Type B pancreatic cell (in vitro differentiated cells): ENCODE results near the gene SAG. TPM values are rescaled to one million over a fixed set of nuclear protein-coding genes. Genes with fewer than 3 reads are reported as not detected.

Source experiments
- DNase-seq: peaks from one replicate; pipeline ENCODE4 v3.0.0; 2021; ENCODE audit warnings: mixed read lengths; ENCODE audit not compliant: unreplicated experiment; ENCODE audit errors: extremely low spot score
- H3K27ac Mint-ChIP-seq: 2 replicates; pipeline ENCODE4 v1.8.0; 2021; ENCODE audit warnings: mild to moderate bottlenecking, mixed read lengths
- H3K27me3 Mint-ChIP-seq: 2 replicates; pipeline ENCODE4 v1.8.0; 2021; ENCODE audit warnings: mixed read lengths
- H3K36me3 Mint-ChIP-seq: 2 replicates; pipeline ENCODE4 v1.8.0; 2021; ENCODE audit warnings: mixed read lengths
- H3K4me1 Mint-ChIP-seq: one replicate; pipeline ENCODE4 v1.8.0; 2021; ENCODE audit warnings: mixed read lengths; ENCODE audit not compliant: unreplicated experiment
- H3K4me3 Mint-ChIP-seq: 2 replicates; pipeline ENCODE4 v1.8.0; 2021; ENCODE audit warnings: mild to moderate bottlenecking, mixed read lengths
- H3K9me3 Mint-ChIP-seq: 2 replicates; pipeline ENCODE4 v1.8.0; 2021; ENCODE audit warnings: mixed read lengths
- total RNA-seq: library from RNA; stranded (reverse); gene quantifications from 2 replicates; pipeline ENCODE4 v1.2.1, GENCODE V29; 2021; ENCODE audit warnings: low replicate concordance
- TF ChIP-seq, protein P1 (sequence below): fragments of 200-600 bp; sonication (generic); conservative IDR thresholded peaks from 2 replicates; pipeline ENCODE4 v1.5.0; 2021; ENCODE audit warnings: antibody characterized with exemption, mild to moderate bottlenecking

The SAG gene
- total RNA-seq, 1 donor from 2014 or later = 0.43 TPM

DNA sequence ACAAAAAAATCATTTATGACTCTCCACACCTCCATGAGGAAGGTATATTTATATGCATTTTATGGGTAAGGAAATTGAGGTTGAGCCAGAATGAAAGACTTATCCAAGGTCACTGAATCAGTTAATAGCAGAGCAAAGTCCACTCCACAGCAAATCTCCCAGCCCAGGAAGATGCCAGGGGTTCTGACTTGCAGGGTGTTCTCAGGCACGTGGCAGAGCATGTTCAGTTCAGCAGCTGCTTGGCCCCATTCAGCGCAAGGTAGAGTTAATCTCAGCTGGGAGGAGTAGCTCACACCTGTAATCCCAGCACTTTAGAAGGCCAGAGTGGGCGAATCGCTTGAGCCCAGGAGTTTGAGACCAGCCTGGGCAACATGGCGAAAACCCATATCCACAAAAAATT, 28.9 kb downstream of the SAG start:
- Mint-ChIP-seq H3K27ac (no peak overlapping the region), H3K9me3 (no peaks in the 10 kb centered on the region), H3K36me3 (no peaks in the 10 kb centered on the region), H3K27me3 (peaks cover 30% of the 10 kb centered on the region), H3K4me3 (no peak overlapping the region), H3K4me1 (peaks cover 7% of the 10 kb centered on the region)
- TF ChIP-seq, protein P1, sequence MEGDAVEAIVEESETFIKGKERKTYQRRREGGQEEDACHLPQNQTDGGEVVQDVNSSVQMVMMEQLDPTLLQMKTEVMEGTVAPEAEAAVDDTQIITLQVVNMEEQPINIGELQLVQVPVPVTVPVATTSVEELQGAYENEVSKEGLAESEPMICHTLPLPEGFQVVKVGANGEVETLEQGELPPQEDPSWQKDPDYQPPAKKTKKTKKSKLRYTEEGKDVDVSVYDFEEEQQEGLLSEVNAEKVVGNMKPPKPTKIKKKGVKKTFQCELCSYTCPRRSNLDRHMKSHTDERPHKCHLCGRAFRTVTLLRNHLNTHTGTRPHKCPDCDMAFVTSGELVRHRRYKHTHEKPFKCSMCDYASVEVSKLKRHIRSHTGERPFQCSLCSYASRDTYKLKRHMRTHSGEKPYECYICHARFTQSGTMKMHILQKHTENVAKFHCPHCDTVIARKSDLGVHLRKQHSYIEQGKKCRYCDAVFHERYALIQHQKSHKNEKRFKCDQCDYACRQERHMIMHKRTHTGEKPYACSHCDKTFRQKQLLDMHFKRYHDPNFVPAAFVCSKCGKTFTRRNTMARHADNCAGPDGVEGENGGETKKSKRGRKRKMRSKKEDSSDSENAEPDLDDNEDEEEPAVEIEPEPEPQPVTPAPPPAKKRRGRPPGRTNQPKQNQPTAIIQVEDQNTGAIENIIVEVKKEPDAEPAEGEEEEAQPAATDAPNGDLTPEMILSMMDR = no peak
- no peak for DNase-seq

DNA sequence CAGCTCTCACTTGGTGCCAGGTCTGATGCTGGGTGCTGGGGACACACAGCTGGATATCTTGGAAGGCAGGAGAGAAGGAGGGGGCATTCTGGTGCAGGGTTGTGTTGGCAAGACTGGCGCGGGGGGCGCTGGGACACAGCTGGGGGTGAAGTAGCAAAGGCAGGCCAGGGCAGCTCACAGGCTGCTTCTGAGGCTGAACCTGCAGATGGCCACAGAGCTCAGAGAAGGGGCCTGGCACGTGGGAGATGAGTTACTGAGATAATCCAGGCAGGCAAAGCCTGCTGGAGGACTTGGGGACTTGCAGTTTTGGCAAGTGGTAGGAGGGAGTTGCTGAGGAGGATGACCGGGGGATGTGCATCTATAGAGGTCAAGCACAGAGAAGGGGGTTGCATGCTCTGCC, 30.4 kb downstream of the SAG start:
- Mint-ChIP-seq H3K4me3 (no peak overlapping the region), H3K4me1 (no peaks in the 10 kb centered on the region), H3K27me3 (peaks cover 27% of the 10 kb centered on the region), H3K27ac (no peak overlapping the region), H3K36me3 (no peaks in the 10 kb centered on the region), H3K9me3 (no peaks in the 10 kb centered on the region)
- TF ChIP-seq, protein P1 = no peak
- DNase-seq = no peak

DNA sequence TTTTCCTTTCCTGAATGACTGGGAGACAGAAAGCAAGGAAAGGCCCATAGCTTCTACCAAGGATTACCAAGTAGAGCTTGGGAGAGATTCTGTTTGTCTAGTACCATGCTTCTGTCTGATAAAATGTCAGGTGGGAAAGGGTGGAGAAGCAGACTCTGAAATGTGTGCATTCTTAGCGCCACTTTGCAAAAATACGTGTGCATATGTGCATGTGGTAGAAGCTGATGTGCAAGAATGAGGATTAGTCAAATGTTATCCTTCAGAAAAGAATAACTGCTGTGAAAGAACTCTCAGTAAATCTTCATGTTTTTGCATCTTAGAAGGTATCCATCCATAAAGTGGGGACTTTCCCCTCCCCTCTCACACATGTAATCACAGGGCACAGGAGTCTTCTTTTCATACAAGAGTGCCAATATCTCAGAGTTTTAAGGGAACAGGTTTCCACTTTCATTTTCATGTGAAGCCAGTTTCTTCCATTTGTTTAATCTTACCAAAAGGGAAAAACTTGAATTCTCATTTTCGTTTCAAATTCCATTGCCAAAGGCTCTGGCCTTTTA, 31.3 kb downstream of the SAG start:
- no peak for DNase-seq
- no peaks in the 10 kb centered on the region for H3K4me1 Mint-ChIP-seq
- H3K4me3 Mint-ChIP-seq = no peak overlapping the region
- H3K9me3 Mint-ChIP-seq = no peaks in the 10 kb centered on the region
- H3K36me3 Mint-ChIP-seq = no peaks in the 10 kb centered on the region
- H3K27ac Mint-ChIP-seq = no peak overlapping the region
- H3K27me3 Mint-ChIP-seq = peaks cover 33% of the 10 kb centered on the region
- TF ChIP-seq, protein P1 = no peak

DNA sequence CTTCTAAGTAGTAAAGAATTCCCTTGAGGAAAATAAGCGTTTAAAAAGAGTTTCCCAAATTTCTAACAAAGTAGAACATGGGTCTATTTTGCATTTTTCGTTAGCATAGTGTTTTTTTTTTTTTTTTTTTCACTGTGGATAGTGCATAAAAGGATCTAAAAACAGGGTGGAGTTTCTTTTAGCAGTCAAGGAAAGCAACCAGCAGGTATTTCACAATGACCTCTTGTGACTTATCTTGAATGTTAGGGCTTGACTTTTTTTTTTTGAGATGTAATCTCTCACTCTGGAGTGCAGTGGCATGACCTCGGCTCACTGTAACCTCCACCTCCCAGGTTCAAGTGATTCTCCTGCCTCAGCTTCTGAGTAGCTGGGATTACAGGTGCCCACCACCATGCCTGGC, 31.8 kb downstream of the SAG start:
- TF ChIP-seq, protein P1 = no peak
- H3K4me3 Mint-ChIP-seq = no peak overlapping the region
- no peaks in the 10 kb centered on the region for H3K9me3 Mint-ChIP-seq
- H3K36me3 Mint-ChIP-seq = no peaks in the 10 kb centered on the region
- no peak overlapping the region for H3K27ac Mint-ChIP-seq
- H3K4me1 Mint-ChIP-seq = no peaks in the 10 kb centered on the region
- H3K27me3 Mint-ChIP-seq = peaks cover 33% of the 10 kb centered on the region
- DNase-seq = no peak

DNA sequence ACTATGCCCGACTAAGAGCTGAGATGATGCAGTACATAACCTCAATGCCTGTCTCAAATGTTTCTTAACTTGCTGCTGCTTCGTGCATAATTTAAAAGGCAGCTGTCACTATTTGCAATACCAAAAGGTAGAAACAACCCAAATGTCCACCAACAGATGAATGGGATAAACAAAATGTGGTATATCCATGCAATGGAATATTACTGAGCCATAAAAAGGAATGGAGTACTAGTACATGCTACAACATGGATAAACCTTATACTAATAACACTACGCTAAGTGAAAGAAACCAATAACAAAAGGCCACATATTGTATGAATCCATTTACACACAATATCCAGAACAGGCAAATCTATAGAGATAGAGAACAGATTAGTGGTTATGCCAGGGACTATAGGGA, 33.7 kb downstream of the SAG start:
- no peaks in the 10 kb centered on the region for H3K36me3 Mint-ChIP-seq
- H3K27me3 Mint-ChIP-seq = peaks cover 43% of the 10 kb centered on the region
- no peaks in the 10 kb centered on the region for H3K9me3 Mint-ChIP-seq
- H3K4me1 Mint-ChIP-seq = no peaks in the 10 kb centered on the region
- no peak overlapping the region for H3K27ac Mint-ChIP-seq
- DNase-seq = no peak
- TF ChIP-seq, protein P1 = no peak
- no peak overlapping the region for H3K4me3 Mint-ChIP-seq

DNA sequence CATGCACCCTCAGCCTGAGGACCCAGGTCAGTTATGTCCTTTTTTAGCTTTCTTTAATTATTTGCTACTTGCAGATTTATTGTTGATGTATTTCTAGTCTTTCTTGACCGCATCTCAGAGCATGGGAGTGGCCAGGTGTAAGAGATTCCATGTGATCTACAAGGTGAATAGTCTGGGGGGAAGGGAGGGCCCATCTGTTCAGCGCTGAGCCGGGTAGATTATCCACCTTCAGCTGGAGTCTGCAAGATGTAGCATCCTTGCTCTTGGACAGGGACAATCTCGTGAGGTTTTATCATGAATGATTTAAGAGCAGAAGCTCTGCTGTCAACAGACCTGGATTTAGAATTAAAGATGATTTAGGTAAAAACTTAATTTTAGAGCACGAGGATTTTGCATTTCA, 34.7 kb downstream of the SAG start:
- Mint-ChIP-seq H3K4me3 (no peak overlapping the region), H3K9me3 (no peaks in the 10 kb centered on the region), H3K27ac (no peak overlapping the region), H3K4me1 (no peaks in the 10 kb centered on the region), H3K36me3 (no peaks in the 10 kb centered on the region), H3K27me3 (peaks cover 46% of the 10 kb centered on the region)
- TF ChIP-seq, protein P1 = no peak
- no peak for DNase-seq
